ENCODE data around the gene MBP.
A peak's percentile ranks its signal among the peaks of the same experiment; 100 is the strongest.

- TF ChIP-seq CTCF (IDR thresholded peaks at IDR 0.05; ENCODE audit: poor library complexity, severe bottlenecking) (no peak), TAF1 (IDR thresholded peaks at IDR 0.05; ENCODE audit: low read depth) (no peak), EP300 (conservative IDR thresholded peaks at IDR 0.05; ENCODE audit: poor library complexity, severe bottlenecking) (no peak), RAD21 (conservative IDR thresholded peaks at IDR 0.05) (no peak), EZH2 (IDR thresholded peaks at IDR 0.05; ENCODE audit: borderline replicate concordance, insufficient read depth, low read length, poor library complexity, severe bottlenecking) (no peak), POLR2AphosphoS5 (IDR thresholded peaks at IDR 0.05) (peak; percentile 5)
Observed at GRCh38 chr18:77131100-77131651, 1.4 kb downstream of the MBP start.

Measured in neural cell (in vitro differentiated cells).